HL-60 (cell line): ENCODE measurements around the gene F5.

Source experiments
- POLR2AphosphoS5 ChIP-seq: IDR thresholded peaks from 2 replicates; pipeline ENCODE4 v1.6.1; 2012; ENCODE audit warnings: low read depth
- TF ChIP-seq, protein P1 (sequence below): IDR thresholded peaks from one replicate; pipeline ENCODE4 v1.5.1; 2011; ENCODE audit warnings: low read length, control low read depth, inconsistent platforms; ENCODE audit not compliant: insufficient read depth

GRCh38 chr1:169601096-169601881, 15.0 kb upstream of the F5 start:
- no peak for TF ChIP-seq POLR2AphosphoS5
- TF ChIP-seq, protein P1, sequence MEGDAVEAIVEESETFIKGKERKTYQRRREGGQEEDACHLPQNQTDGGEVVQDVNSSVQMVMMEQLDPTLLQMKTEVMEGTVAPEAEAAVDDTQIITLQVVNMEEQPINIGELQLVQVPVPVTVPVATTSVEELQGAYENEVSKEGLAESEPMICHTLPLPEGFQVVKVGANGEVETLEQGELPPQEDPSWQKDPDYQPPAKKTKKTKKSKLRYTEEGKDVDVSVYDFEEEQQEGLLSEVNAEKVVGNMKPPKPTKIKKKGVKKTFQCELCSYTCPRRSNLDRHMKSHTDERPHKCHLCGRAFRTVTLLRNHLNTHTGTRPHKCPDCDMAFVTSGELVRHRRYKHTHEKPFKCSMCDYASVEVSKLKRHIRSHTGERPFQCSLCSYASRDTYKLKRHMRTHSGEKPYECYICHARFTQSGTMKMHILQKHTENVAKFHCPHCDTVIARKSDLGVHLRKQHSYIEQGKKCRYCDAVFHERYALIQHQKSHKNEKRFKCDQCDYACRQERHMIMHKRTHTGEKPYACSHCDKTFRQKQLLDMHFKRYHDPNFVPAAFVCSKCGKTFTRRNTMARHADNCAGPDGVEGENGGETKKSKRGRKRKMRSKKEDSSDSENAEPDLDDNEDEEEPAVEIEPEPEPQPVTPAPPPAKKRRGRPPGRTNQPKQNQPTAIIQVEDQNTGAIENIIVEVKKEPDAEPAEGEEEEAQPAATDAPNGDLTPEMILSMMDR, result peak; percentile 33
